ENCODE data around the gene PLCB1. TPM values are rescaled to one million over a fixed set of nuclear protein-coding genes. Genes with fewer than 3 reads are reported as not detected.

The PLCB1 gene
- total and polyA plus RNA-seq, 7 donors = 1.5 to 10.7 (median 4.2) TPM

DNA sequence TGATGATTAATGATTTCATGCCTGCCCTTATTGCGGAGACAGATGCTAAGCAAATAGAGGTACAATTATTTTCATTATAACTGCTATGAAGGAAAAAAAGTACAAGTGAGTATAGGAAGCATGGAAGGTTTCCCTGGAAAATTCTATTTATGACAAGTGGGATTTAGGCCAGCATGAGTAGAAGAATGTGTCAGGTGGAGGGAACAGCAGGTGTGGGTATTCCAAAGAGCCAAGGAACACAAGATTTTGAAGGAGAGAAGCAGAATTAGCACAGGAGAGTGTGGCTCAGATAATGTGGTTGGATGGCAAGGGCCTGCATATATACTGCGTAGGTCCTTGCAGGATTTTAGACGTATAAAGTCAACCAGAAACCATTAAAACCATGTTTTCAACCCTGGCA lies 11.4 kb downstream of the PLCB1 start:
- DNase-seq = no peak
- ATAC-seq = no peak
- Histone ChIP-seq H3K4me1 (peaks cover 5% of the 10 kb centered on the region), H3K27me3 (ENCODE audit: insufficient read depth in 3 of 3, low read length in 2 of 3) (no peaks in the 10 kb centered on the region), H3K9me3 (no peaks in the 10 kb centered on the region), H3K36me3 (ENCODE audit: insufficient read depth in 1 of 2, low read depth in 1 of 2) (no peaks in the 10 kb centered on the region), H3K4me3 (no peak overlapping the region), H3K27ac (no peak overlapping the region)
- intact Hi-C loops (cut with DNase I) = no loop called here
- 77 to 99% (median 87%) methylated on average over 3 of the region's 3 CpGs for WGBS, 3 donors
- TF ChIP-seq, protein P1, sequence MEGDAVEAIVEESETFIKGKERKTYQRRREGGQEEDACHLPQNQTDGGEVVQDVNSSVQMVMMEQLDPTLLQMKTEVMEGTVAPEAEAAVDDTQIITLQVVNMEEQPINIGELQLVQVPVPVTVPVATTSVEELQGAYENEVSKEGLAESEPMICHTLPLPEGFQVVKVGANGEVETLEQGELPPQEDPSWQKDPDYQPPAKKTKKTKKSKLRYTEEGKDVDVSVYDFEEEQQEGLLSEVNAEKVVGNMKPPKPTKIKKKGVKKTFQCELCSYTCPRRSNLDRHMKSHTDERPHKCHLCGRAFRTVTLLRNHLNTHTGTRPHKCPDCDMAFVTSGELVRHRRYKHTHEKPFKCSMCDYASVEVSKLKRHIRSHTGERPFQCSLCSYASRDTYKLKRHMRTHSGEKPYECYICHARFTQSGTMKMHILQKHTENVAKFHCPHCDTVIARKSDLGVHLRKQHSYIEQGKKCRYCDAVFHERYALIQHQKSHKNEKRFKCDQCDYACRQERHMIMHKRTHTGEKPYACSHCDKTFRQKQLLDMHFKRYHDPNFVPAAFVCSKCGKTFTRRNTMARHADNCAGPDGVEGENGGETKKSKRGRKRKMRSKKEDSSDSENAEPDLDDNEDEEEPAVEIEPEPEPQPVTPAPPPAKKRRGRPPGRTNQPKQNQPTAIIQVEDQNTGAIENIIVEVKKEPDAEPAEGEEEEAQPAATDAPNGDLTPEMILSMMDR (IDR thresholded peaks at IDR 0.05) = no peak

DNA sequence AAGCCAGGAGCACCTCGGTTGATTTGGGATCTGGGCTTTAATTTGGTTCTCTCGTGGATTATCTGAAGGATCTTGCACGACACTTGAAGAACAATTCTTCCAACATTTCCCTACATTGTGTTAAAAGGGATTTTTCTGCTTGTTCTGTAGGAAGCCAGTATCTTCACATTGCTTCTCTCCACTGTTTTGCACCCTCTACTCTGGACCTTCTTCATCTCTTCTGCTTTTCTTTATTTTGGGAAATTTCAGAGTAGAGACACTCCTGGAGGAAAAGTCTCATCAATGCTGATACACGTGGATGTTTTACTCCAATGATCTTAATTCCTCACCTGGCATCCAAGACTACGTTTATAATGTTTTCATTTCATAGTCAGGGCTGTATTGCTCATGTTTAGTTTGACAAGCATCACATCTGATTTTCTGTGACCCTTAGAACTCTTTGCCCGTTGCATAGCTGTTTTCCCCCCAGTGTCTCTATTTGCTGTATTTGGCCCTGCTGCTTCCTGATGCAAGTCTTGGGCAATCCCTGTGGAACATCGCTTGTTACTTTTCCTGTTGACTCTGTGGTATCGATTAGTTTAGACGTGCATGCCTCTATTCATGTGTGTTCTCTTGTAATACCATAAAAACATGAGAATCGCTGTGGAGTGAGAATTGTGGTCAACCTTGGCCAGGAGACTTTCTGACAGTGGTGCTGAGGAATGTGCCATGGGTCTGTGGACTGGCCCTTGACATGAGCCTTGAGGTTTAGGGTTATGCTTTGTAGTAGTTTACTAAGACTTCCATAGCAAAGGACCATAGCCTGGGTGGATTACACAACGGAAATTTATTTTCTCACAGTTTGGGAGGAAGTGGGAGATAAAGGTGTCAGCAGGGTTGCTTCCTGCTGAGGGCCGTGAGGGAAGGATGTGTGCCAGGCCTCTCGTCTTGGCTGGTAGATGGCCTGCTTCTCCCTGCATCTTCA lies 12.5 kb downstream of the PLCB1 start:
- DNase-seq (no peak), ATAC-seq (no peak)
- Histone ChIP-seq H3K9me3 (no peaks in the 10 kb centered on the region), H3K36me3 (ENCODE audit: insufficient read depth in 1 of 2, low read depth in 1 of 2) (no peaks in the 10 kb centered on the region), H3K27me3 (ENCODE audit: insufficient read depth in 3 of 3, low read length in 2 of 3) (no peaks in the 10 kb centered on the region), H3K4me1 (peaks cover 5% of the 10 kb centered on the region), H3K27ac (no peak overlapping the region), H3K4me3 (no peak overlapping the region)
- intact Hi-C loops (cut with DNase I) = no loop called here
- TF ChIP-seq, protein P1 (IDR thresholded peaks at IDR 0.05) = no peak
- WGBS, 3 donors = 64 to 78% (median 75%) methylated on average over 13 of the region's 13 CpGs

DNA sequence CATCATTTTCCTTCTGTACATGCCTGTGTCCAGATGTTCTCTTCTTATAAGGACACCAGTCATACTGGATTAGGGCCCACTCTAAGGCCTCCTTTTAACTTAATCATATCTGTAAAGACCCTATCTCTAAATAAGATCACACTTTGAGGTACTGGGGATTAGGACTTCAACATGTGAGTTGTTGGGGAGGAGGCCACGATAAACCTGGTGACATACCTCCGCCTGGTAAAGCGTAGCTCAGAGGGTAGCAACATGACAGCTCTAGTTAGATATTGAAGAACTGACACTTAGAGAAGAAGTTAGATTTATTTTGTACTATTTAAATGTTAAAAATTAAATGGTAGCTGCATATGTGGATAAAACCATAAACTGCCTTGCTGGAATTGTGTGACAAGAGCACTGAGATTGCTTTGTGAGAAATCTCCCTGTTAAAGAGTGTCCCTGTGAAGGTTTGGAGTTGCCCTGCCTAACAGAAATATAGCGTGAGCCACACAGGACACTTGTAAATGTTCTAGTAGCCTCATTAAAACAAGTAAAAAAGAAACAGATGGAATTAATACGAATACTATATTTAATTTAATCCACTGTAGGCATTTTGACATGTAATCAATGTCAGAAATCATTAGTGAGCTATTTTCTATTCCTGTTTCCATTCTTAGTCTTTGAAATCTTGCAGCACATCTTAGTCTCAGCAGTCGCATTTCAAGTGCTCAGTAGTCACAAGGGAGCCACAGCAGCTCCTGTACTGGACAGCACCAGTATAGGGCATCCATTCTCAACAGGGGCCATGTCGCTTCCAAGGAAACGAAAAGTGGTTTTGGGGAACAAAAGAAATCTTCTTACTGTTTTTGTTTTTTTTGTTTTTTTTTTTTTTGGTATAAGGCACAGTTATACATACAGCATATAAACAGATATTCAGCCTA lies 13.4 kb downstream of the PLCB1 start:
- 92 to 94% (median 94%) methylated on average over 8 of the region's 8 CpGs for WGBS, 3 donors
- no peak overlapping the region for H3K27ac ChIP-seq

DNA sequence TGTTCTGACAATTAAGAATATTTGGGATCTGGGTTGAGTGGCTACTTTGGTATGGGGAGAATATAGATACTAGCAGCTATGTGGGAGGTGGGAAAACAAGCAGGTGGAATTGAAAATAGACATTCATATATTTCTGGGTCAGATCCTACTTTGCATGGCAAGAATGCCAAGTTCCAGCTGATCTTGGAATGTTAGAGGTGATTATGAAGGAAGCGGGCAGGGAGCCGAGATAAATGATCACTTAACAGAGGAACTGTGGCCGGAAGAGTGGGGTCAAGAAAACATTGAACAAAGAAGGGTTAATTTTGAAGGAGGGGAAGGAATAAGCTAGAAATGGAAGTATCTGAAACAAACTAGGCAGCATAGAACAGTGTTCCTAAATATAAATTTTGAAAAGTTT lies 15.4 kb downstream of the PLCB1 start:
- Histone ChIP-seq H3K4me1 (peaks cover 20% of the 10 kb centered on the region), H3K9me3 (no peaks in the 10 kb centered on the region), H3K27ac (no peak overlapping the region), H3K4me3 (no peak overlapping the region), H3K36me3 (ENCODE audit: insufficient read depth in 1 of 2, low read depth in 1 of 2) (no peaks in the 10 kb centered on the region), H3K27me3 (ENCODE audit: insufficient read depth in 3 of 3, low read length in 2 of 3) (no peaks in the 10 kb centered on the region)
- intact Hi-C loops (cut with DNase I) = no loop called here
- no peak for DNase-seq
- ATAC-seq = no peak
- TF ChIP-seq, protein P1 (IDR thresholded peaks at IDR 0.05) = no peak
- WGBS, 3 donors = 50 to 76% (median 63%) methylated on average over 3 of the region's 3 CpGs

More for the DNA sequence above, 13.4 kb downstream of the PLCB1 start:
- TF ChIP-seq, protein P1 (IDR thresholded peaks at IDR 0.05) = no peak
- ATAC-seq (no peak), DNase-seq (no peak)
- no peaks in the 10 kb centered on the region for H3K9me3 ChIP-seq
- no peaks in the 10 kb centered on the region for H3K36me3 ChIP-seq (ENCODE audit: insufficient read depth in 1 of 2, low read depth in 1 of 2)
- peaks cover 5% of the 10 kb centered on the region for H3K4me1 ChIP-seq
- no peak overlapping the region for H3K4me3 ChIP-seq
- H3K27me3 ChIP-seq (ENCODE audit: insufficient read depth in 3 of 3, low read length in 2 of 3) = no peaks in the 10 kb centered on the region
- intact Hi-C loops (cut with DNase I) = no loop called here
